ENCODE measurements around the gene TBC1D5.

GRCh38 chr3:17680530-17680929, 61.9 kb downstream of the TBC1D5 start:
- TF ChIP-seq GATA3 (IDR thresholded peaks at IDR 0.05; ENCODE audit: low read depth, low read length) = no peak
- TF ChIP-seq GATA2 (IDR thresholded peaks at IDR 0.05; ENCODE audit: low read depth, low read length) = no peak
